ENCODE measurements around the gene TUNAR. TPM values are rescaled to one million over a fixed set of nuclear protein-coding genes. Genes with fewer than 3 reads are reported as not detected.

Gene TUNAR
- total and polyA plus RNA-seq, 9 of the 15 experiments (the other 6 are each of a cell fraction or from before 2014, with no cell fraction given): not detected

- TF ChIP-seq MYC (IDR thresholded peaks at IDR 0.05; ENCODE audit: low read depth, low read length) (no peak), MYC (CRISPR knock-in tag; IDR thresholded peaks at IDR 0.05; ENCODE audit: borderline replicate concordance, low read depth) (no peak), FOXK1 (CRISPR knock-in tag; IDR thresholded peaks at IDR 0.05; ENCODE audit: borderline replicate concordance) (no peak), FOXJ2 (tag; IDR thresholded peaks at IDR 0.05) (no peak), SNIP1 (IDR thresholded peaks at IDR 0.05; ENCODE audit: low read depth) (no peak), CXXC5 (CRISPR knock-in tag; IDR thresholded peaks at IDR 0.05) (no peak)
These were observed 59.4 kb downstream of the TUNAR start (continued) for GRCh38 chr14:95936041-95936440.

- Histone ChIP-seq H3K4me2 (ENCODE audit: insufficient read depth, low read length) (no peak overlapping the region), H2AFZ (ENCODE audit: low read depth, low read length) (no peak overlapping the region), H3K79me2 (ENCODE audit: control insufficient read depth, insufficient read depth, low read length) (no peaks in the 10 kb centered on the region), H3K4me3 (no peak overlapping the region), H3K4me1 (replicated peaks in 1 of 2; ENCODE audit: control insufficient read depth in 2 of 2, insufficient read depth in 2 of 2, low read length in 2 of 2) (no peaks in the 10 kb centered on the region), H4K20me1 (replicated peaks; ENCODE audit: control insufficient read depth, insufficient read depth, low read length) (no peaks in the 10 kb centered on the region), H3K27ac (ENCODE audit: extremely low read depth, low read depth, low read length) (no peak overlapping the region), H3K27me3 (ENCODE audit: control insufficient read depth in 2 of 2, insufficient read depth in 2 of 2, low read length in 2 of 2) (no peaks in the 10 kb centered on the region), H3K9me3 (replicated peaks; ENCODE audit: control insufficient read depth, insufficient read depth, low read depth, low read length) (no peaks in the 10 kb centered on the region), H3K36me3 (ENCODE audit: control insufficient read depth, insufficient read depth, low read length) (no peaks in the 10 kb centered on the region), H3K9me1 (ENCODE audit: control insufficient read depth, insufficient read depth, low read length) (no peaks in the 10 kb centered on the region), H3K9ac (ENCODE audit: insufficient read depth in 1 of 2, low read depth in 2 of 2, low read length in 2 of 2) (no peak overlapping the region)
- CTCF ChIA-PET (ENCODE audit: low intra/inter-chr PET ratio): no interaction called here
- TF ChIP-seq ZNF274 (IDR thresholded peaks at IDR 0.05; ENCODE audit: borderline replicate concordance, low read depth, low read length): no peak
- no peak for TF ChIP-seq ZBED1 (IDR thresholded peaks at IDR 0.05)
- FAIRE-seq: no peak
- no TSS peak for BruUV-seq (replicated peaks)
- no peak for ATAC-seq
- in situ Hi-C loops (cut with MboI): no loop called here
- WGBS (ENCODE audit: insufficient coverage, low coverage, missing lambda C conversion rate): 5% methylated on average over 3 of the region's 4 CpGs
- intact Hi-C loops (cut with micrococcal nuclease): no loop called here
- POLR2A ChIA-PET: no interaction called here
- DNase-seq (ENCODE audit: extremely low read depth in 1 of 4, low spot score in 3 of 4): no peak
These were observed 62.7 kb downstream of the TUNAR start for GRCh38 chr14:95939335-95939734.
